ENCODE data around the gene RAPGEF6. TPM values are rescaled to one million over a fixed set of nuclear protein-coding genes. Genes with fewer than 3 reads are reported as not detected.
A peak's percentile ranks its signal among the peaks of the same experiment; 100 is the strongest.

RAPGEF6 gene
- polyA plus RNA-seq = 6.2 to 8.7 TPM (median 6.8 TPM) in 3 replicates
- 15.7 TPM for polyA plus RNA-seq (2011; ENCODE audit: low read depth)
- polyA plus RNA-seq (2011; cell fraction: cytosol; rRNA removed) = 1.7 and 3.6 TPM in 2 replicates
- polyA plus RNA-seq (2011; cell fraction: nucleus; rRNA removed) = 14.1 and 14.7 TPM in 2 replicates
- 3.6 and 4.4 TPM in 2 replicates for polyA plus RNA-seq (2012; ENCODE audit: low replicate concordance)
- polyA minus RNA-seq = 4.1 to 58.2 TPM (median 30.6 TPM) in 3 replicates
- polyA minus RNA-seq (2011; cell fraction: cytosol; rRNA and poly(A)+ RNA removed) = 9.6 TPM
- polyA minus RNA-seq (2011; cell fraction: nucleus; rRNA and poly(A)+ RNA removed) = 32.0 and 64.1 TPM in 2 replicates

DNA sequence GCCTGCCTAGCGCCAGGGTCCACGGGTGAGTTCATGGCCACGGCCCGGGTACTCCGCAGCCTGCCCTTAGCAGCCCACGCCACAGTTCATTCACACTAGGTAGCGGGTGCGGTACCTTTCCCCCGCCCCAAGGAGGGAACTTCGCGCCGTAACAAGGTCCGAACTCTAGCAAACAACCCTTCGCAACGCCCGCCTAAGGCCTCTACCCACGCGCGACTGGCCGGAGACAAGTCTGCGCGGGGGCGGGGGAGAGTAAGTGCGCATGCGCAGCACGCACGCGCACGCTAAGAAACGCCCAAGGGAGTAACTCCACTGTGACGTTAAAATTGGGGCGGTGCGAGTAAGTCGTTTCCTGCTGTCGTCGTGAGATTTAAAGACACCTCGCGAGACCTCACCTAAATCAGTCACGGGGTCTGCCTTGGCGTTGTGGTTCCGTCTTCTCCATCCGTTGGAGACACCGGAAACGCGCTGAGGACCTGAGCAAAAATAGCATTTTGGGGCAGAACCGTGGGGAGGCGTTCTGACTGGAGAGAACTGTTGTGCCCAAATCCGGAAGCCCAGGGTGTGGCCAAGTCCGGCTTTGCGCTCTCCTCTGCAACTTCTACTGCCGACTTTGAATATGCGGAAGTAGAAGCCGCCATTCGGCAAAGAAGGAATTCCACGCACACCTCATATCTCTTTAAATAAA lies at the start of gene RAPGEF6:
Gene RAPGEF6 (minus strand): TSS at position 234 of the 688 bp plus-strand sequence. CDS start 199 bp downstream, at position 35.
- peak within 1 kb of the TSS; percentile 95 for H3K4me2 ChIP-seq (ENCODE audit: control insufficient read depth, extremely low read depth, insufficient read depth, low read depth, low read length)
- peak within 1 kb of the TSS; percentile 97 for H2AFZ ChIP-seq (ENCODE audit: control insufficient read depth, low read length)
- peak within 1 kb of the TSS; percentile 86 for H3K9ac ChIP-seq (ENCODE audit: control insufficient read depth, extremely low read depth, insufficient read depth, low read length)
- DNase-seq (ENCODE audit: low read depth, low spot score) (peak; percentile 96), FAIRE-seq (peak; percentile 89)
- no peaks in the 10 kb centered on the region for H3K9me3 ChIP-seq (ENCODE audit: control insufficient read depth, low read depth, low read length)
- H3K4me1 ChIP-seq (ENCODE audit: control insufficient read depth, extremely low read depth, insufficient read depth, low read length) = peaks cover 30% of the 10 kb centered on the region
- peak within 1 kb of the TSS; percentile 77 to 97 (median 97) for H3K4me3 ChIP-seq (ENCODE audit: control insufficient read depth in 2 of 3, extremely low read depth in 1 of 3, insufficient read depth in 2 of 3, low read depth in 1 of 3, low read length in 3 of 3)
- no peaks in the 10 kb centered on the region for H4K20me1 ChIP-seq (ENCODE audit: control insufficient read depth, extremely low read depth, insufficient read depth, low read length)
- peak within 1 kb of the TSS; percentile 91 for H3K27ac ChIP-seq (ENCODE audit: control insufficient read depth, insufficient read depth, low read length)
- H3K27me3 ChIP-seq (ENCODE audit: control insufficient read depth, extremely low read depth, insufficient read depth, low read length) = no peaks in the 10 kb centered on the region
- H3K79me2 ChIP-seq (ENCODE audit: control insufficient read depth, insufficient read depth, low read length) = peaks cover 48% of the 10 kb centered on the region
- H3K9me1 ChIP-seq (ENCODE audit: control insufficient read depth, extremely low read depth, insufficient read depth, low read length) = peaks cover 3% of the 10 kb centered on the region
- peaks cover 0 to 2% of the 10 kb centered on the region in 2 experiments for H3K36me3 ChIP-seq (ENCODE audit: control insufficient read depth in 2 of 2, extremely low read depth in 1 of 2, insufficient read depth in 2 of 2, low read length in 2 of 2)
- TF ChIP-seq EZH2 (IDR thresholded peaks at IDR 0.05; ENCODE audit: low read length) = no peak
- TF ChIP-seq CTCF (optimal IDR thresholded peaks at IDR 0.05 in 1 of 3, IDR thresholded peaks at IDR 0.05 in 1 of 3, conservative IDR thresholded peaks at IDR 0.05 in 1 of 3; ENCODE audit: extremely low read depth in 1 of 3, insufficient read depth in 2 of 3, low read length in 3 of 3) = peak in 1 of 3 experiments; percentile 14
- dilution Hi-C loops (cut with MboI; ENCODE audit: extremely low pct_ligation_motif_present, low sequenced_read_pairs) = no loop called here

DNA sequence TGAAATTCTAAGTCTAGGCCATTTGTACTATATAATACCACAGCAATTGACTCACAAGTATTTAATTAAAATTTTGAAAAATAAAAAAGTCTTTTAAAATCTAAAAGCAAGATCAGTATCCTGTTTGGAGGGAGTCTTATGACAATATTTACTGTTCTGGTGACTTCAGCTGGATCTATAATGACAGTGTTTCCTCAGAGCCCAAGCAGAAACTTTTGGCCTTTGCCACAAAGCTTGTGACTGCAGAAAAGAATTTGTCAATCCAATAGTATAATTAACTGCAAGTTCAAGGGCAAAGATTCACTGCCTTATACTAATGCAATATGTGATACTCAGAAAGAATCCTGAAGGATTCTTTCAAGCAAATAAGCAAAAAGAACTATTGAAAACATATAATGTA lies 49.6 kb upstream of the RAPGEF6 start:
- DNase-seq (ENCODE audit: low read depth, low spot score) (no peak), FAIRE-seq (no peak)
- Histone ChIP-seq H4K20me1 (ENCODE audit: control insufficient read depth, extremely low read depth, insufficient read depth, low read length) (no peaks in the 10 kb centered on the region), H3K4me3 (ENCODE audit: control insufficient read depth in 2 of 3, extremely low read depth in 1 of 3, insufficient read depth in 2 of 3, low read depth in 1 of 3, low read length in 3 of 3) (no peak overlapping the region), H3K4me1 (ENCODE audit: control insufficient read depth, extremely low read depth, insufficient read depth, low read length) (no peaks in the 10 kb centered on the region), H3K27ac (ENCODE audit: control insufficient read depth, insufficient read depth, low read length) (no peak overlapping the region), H3K9me3 (ENCODE audit: control insufficient read depth, low read depth, low read length) (no peaks in the 10 kb centered on the region), H3K36me3 (ENCODE audit: control insufficient read depth in 2 of 2, extremely low read depth in 1 of 2, insufficient read depth in 2 of 2, low read length in 2 of 2) (peaks cover 0 to 3% of the 10 kb centered on the region in 2 experiments), H3K9me1 (ENCODE audit: control insufficient read depth, extremely low read depth, insufficient read depth, low read length) (no peaks in the 10 kb centered on the region), H2AFZ (ENCODE audit: control insufficient read depth, low read length) (no peak overlapping the region), H3K79me2 (ENCODE audit: control insufficient read depth, insufficient read depth, low read length) (no peaks in the 10 kb centered on the region), H3K4me2 (ENCODE audit: control insufficient read depth, extremely low read depth, insufficient read depth, low read depth, low read length) (no peak overlapping the region), H3K27me3 (ENCODE audit: control insufficient read depth, extremely low read depth, insufficient read depth, low read length) (no peaks in the 10 kb centered on the region), H3K9ac (ENCODE audit: control insufficient read depth, extremely low read depth, insufficient read depth, low read length) (no peak overlapping the region)
- dilution Hi-C loops (cut with MboI; ENCODE audit: extremely low pct_ligation_motif_present, low sequenced_read_pairs) = no loop called here
- TF ChIP-seq EZH2 (IDR thresholded peaks at IDR 0.05; ENCODE audit: low read length) (no peak), CTCF (optimal IDR thresholded peaks at IDR 0.05 in 1 of 3, IDR thresholded peaks at IDR 0.05 in 1 of 3, conservative IDR thresholded peaks at IDR 0.05 in 1 of 3; ENCODE audit: extremely low read depth in 1 of 3, insufficient read depth in 2 of 3, low read length in 3 of 3) (no peak)

All from keratinocyte (primary cell).